ENCODE results near the gene TAS1R1.

Gene TAS1R1

DNA sequence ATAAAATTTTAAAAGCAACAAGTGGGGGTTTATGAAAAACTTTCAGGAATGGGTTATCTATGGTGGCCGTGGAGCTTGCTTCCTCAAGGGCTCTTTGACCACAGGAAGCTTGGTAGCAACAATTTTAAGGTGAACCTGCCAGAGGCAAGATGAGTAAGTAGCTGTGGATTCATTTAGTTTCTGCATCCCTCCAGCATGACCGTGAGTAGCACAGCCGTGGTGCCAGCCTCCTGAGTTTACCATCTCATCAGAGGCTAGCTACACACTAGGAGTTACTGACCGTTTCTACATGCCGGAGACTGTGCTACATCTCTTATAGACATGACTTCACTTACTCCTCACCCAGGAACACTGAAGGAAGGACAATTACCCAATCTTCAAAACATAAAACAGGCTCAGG, 33.6 kb upstream of the TAS1R1 start:
- Histone ChIP-seq H3K9ac (ENCODE audit: low read length in 2 of 2) (no peak overlapping the region), H3K27ac (ENCODE audit: low read length) (no peak overlapping the region), H3K27me3 (ENCODE audit: control insufficient read depth in 1 of 2, insufficient read depth in 2 of 2, low read length in 2 of 2) (no peaks in the 10 kb centered on the region), H3K36me3 (ENCODE audit: control insufficient read depth in 2 of 2, insufficient read depth in 2 of 2, low read length in 2 of 2) (peaks cover 12 to 20% of the 10 kb centered on the region in 2 donors), H3K4me3 (ENCODE audit: low read length in 2 of 2) (no peak overlapping the region), H3K4me1 (ENCODE audit: control insufficient read depth, insufficient read depth, low read length) (peaks cover 5% of the 10 kb centered on the region), H3K9me3 (ENCODE audit: control insufficient read depth in 2 of 2, low read length in 2 of 2) (no peaks in the 10 kb centered on the region)

DNA sequence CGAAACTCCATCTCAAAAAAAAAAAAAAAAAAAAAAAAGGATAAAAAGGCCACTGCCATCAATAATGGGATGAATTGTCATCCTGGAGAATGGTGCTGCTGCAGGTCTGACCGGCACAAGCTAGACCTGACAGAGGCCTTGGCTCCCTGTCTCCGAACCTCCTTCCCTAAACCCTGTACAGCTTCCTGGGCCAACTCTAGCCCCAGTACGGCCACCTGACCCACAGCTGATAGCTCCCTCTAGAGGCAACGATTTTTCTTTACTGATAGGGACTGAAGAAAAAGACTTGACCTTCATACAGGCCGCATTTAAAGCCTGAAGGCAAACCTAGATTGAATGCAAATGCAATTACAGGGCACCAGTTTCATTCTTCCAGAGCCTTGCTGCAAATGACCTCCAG, 31.5 kb upstream of the TAS1R1 start:
- no peak overlapping the region for H3K9ac ChIP-seq (ENCODE audit: low read length in 2 of 2)
- no peaks in the 10 kb centered on the region for H3K9me3 ChIP-seq (ENCODE audit: control insufficient read depth in 2 of 2, low read length in 2 of 2)
- no peak overlapping the region for H3K4me3 ChIP-seq (ENCODE audit: low read length in 2 of 2)
- peaks cover 5% of the 10 kb centered on the region for H3K4me1 ChIP-seq (ENCODE audit: control insufficient read depth, insufficient read depth, low read length)
- no peak overlapping the region for H3K27ac ChIP-seq (ENCODE audit: low read length)
- H3K27me3 ChIP-seq (ENCODE audit: control insufficient read depth in 1 of 2, insufficient read depth in 2 of 2, low read length in 2 of 2) = no peaks in the 10 kb centered on the region
- peaks cover 24 to 29% of the 10 kb centered on the region in 2 donors for H3K36me3 ChIP-seq (ENCODE audit: control insufficient read depth in 2 of 2, insufficient read depth in 2 of 2, low read length in 2 of 2)

DNA sequence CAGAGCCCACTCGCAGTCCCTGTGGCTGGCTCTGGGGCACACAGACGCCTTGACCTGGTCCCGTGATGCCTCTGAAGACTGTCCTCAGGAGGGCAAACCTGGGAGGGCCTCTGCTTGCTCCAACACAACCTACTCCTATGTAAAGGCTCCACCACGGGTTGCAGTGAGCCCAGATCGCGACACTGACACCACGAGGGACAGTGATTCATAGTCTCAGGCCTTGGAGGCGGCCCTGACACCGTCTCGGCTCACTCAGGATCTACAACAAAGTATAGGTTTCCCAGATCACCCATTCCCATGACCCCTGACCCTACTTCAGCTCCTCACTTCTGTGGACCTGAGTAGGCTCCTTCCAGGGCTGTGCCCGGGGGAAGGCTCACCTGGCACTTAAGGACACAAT, 28.8 kb upstream of the TAS1R1 start:
- no peaks in the 10 kb centered on the region for H3K27me3 ChIP-seq (ENCODE audit: control insufficient read depth in 1 of 2, insufficient read depth in 2 of 2, low read length in 2 of 2)
- H3K9ac ChIP-seq (ENCODE audit: low read length in 2 of 2) = no peak overlapping the region
- H3K9me3 ChIP-seq (ENCODE audit: control insufficient read depth in 2 of 2, low read length in 2 of 2) = no peaks in the 10 kb centered on the region
- no peak overlapping the region for H3K27ac ChIP-seq (ENCODE audit: low read length)
- H3K4me3 ChIP-seq (ENCODE audit: low read length in 2 of 2) = no peak overlapping the region
- peaks cover 35 to 41% of the 10 kb centered on the region in 2 donors for H3K36me3 ChIP-seq (ENCODE audit: control insufficient read depth in 2 of 2, insufficient read depth in 2 of 2, low read length in 2 of 2)
- no peaks in the 10 kb centered on the region for H3K4me1 ChIP-seq (ENCODE audit: control insufficient read depth, insufficient read depth, low read length)

DNA sequence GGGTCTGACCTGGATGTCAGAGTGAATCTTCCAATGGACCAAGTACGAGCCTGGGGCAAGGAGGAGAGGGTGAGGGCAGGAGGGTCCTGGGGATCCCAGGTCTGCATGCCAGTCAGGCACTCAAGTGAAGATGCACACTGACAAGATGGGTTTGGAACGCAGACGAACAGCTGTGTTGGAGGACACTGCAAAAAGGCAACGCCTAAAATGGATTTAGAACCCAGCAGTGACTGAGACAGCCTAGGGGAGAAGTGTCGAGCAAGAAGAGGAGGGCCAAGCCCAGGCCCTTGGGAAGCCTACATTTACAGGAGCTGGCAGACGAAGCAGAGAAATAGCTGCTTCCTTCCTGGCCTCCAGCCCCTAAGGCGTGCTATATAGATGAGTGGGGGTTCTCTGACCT, 26.6 kb upstream of the TAS1R1 start:
- no peak overlapping the region for H3K4me3 ChIP-seq (ENCODE audit: low read length in 2 of 2)
- H3K9ac ChIP-seq (ENCODE audit: low read length in 2 of 2) = no peak overlapping the region
- H3K36me3 ChIP-seq (ENCODE audit: control insufficient read depth in 2 of 2, insufficient read depth in 2 of 2, low read length in 2 of 2) = peaks cover 56 to 63% of the 10 kb centered on the region in 2 donors
- H3K9me3 ChIP-seq (ENCODE audit: control insufficient read depth in 2 of 2, low read length in 2 of 2) = no peaks in the 10 kb centered on the region
- no peaks in the 10 kb centered on the region for H3K27me3 ChIP-seq (ENCODE audit: control insufficient read depth in 1 of 2, insufficient read depth in 2 of 2, low read length in 2 of 2)
- H3K27ac ChIP-seq (ENCODE audit: low read length) = no peak overlapping the region
- no peaks in the 10 kb centered on the region for H3K4me1 ChIP-seq (ENCODE audit: control insufficient read depth, insufficient read depth, low read length)

DNA sequence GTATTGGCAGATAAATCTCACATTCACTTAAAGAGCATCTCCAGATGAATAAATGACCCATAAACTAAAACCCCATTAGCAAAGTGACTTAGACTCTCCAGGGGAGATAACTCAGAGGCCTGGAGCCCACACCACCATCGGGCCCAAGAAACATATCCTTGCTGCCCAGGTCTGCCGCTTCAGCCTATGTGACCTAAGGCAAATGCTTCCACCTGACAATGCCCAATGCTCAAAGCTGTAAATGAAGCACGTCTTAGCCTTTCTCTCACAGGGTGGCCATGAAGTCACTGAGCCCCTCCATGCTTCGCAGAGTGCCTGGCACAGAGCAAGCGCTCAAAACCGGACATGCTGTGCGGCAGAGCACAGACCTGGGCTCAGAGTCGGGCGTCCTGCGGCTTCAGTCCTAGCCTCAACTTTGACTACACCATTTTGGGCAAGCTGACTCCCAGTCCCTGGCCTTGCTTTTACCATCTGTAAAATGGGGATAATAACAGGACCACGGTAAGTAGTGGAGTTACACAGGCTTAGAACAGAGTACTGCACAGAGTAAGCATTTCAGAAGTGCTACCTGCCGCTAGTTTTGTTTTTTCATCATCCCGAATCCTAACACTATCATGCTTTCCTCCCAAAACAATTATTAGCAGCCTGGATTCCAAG, 24.5 kb upstream of the TAS1R1 start:
- no peak overlapping the region for H3K27ac ChIP-seq (ENCODE audit: low read length)
- H3K4me3 ChIP-seq (ENCODE audit: low read length in 2 of 2) = no peak overlapping the region
- no peaks in the 10 kb centered on the region for H3K9me3 ChIP-seq (ENCODE audit: control insufficient read depth in 2 of 2, low read length in 2 of 2)
- no peak overlapping the region for H3K9ac ChIP-seq (ENCODE audit: low read length in 2 of 2)
- no peaks in the 10 kb centered on the region for H3K27me3 ChIP-seq (ENCODE audit: control insufficient read depth in 1 of 2, insufficient read depth in 2 of 2, low read length in 2 of 2)
- H3K4me1 ChIP-seq (ENCODE audit: control insufficient read depth, insufficient read depth, low read length) = no peaks in the 10 kb centered on the region
- H3K36me3 ChIP-seq (ENCODE audit: control insufficient read depth in 2 of 2, insufficient read depth in 2 of 2, low read length in 2 of 2) = peaks cover 59 to 60% of the 10 kb centered on the region in 2 donors

DNA sequence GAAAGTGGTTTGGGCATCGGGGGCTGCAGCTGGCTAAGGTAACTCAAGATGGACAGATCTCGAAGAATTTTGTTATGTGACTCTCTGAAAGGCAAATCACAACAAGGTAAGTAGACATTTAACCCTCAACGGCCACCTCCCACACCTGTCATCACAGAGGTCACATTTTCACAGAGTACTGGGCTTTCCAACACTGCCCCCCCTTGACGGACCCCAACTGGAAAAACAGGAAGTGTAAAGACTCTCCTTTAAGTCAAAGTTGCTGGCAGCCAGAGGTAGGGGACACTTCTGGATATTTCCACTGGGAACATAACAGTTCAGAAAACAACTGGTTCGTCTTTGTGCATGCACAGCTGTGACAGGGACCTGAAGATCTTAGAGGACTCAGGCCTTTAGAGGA, 23.1 kb upstream of the TAS1R1 start:
- H3K27ac ChIP-seq (ENCODE audit: low read length) = no peak overlapping the region
- H3K4me1 ChIP-seq (ENCODE audit: control insufficient read depth, insufficient read depth, low read length) = no peaks in the 10 kb centered on the region
- no peaks in the 10 kb centered on the region for H3K27me3 ChIP-seq (ENCODE audit: control insufficient read depth in 1 of 2, insufficient read depth in 2 of 2, low read length in 2 of 2)
- no peak overlapping the region for H3K4me3 ChIP-seq (ENCODE audit: low read length in 2 of 2)
- H3K9me3 ChIP-seq (ENCODE audit: control insufficient read depth in 2 of 2, low read length in 2 of 2) = no peaks in the 10 kb centered on the region
- peaks cover 47 to 52% of the 10 kb centered on the region in 2 donors for H3K36me3 ChIP-seq (ENCODE audit: control insufficient read depth in 2 of 2, insufficient read depth in 2 of 2, low read length in 2 of 2)
- no peak overlapping the region for H3K9ac ChIP-seq (ENCODE audit: low read length in 2 of 2)

DNA sequence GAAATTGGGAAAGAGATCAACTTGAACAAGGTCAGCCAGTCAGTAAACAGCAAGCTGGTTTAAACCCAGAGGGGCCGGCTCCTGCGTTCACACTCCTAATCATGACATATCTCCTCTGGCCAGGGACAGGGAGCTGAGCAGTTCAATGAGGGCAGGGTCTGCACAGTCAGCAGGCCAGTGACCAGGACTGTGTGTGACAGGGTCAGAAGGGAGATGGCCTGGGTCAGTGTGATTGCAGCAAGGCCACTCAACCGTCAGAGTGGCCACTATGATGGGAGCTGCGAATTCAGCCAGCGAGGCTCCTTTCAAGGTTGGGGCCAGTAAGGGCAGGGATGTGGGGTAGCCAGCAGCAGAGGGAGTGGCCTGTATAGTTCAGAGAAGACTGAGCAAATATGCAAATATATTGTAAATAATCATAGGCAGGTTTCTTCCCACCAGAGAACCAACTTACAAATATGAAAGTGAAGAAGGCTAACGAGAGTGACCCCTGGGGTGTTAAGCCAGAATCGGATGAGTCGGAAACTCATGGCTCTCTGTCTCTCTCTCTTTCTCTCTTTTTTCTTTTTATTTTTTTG, 20.8 kb upstream of the TAS1R1 start:
- no peaks in the 10 kb centered on the region for H3K9me3 ChIP-seq (ENCODE audit: control insufficient read depth in 2 of 2, low read length in 2 of 2)
- H3K4me3 ChIP-seq (ENCODE audit: low read length in 2 of 2) = no peak overlapping the region
- H3K36me3 ChIP-seq (ENCODE audit: control insufficient read depth in 2 of 2, insufficient read depth in 2 of 2, low read length in 2 of 2) = peaks cover 33 to 39% of the 10 kb centered on the region in 2 donors
- no peaks in the 10 kb centered on the region for H3K4me1 ChIP-seq (ENCODE audit: control insufficient read depth, insufficient read depth, low read length)
- H3K9ac ChIP-seq (ENCODE audit: low read length in 2 of 2) = no peak overlapping the region
- H3K27ac ChIP-seq (ENCODE audit: low read length) = no peak overlapping the region
- no peaks in the 10 kb centered on the region for H3K27me3 ChIP-seq (ENCODE audit: control insufficient read depth in 1 of 2, insufficient read depth in 2 of 2, low read length in 2 of 2)

DNA sequence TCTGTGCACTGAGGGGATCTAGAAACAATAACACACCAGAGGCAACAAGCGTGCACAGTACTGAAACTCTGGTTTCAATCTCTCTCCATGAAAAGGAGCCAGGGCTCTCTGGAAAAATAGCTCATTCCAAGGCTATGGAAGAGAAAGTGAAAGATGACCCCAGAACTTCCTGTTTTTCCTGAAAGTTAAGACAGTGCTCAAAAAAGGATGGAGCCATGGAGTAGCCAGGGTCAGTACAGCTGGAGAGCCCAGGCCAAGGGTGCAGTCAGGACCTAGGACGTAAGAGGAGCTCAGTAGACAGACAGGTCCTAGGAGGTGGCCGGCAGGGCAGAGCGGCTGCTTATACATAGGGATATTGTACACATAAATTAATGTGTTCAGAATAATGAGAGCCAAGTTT, 19.9 kb upstream of the TAS1R1 start:
- peaks cover 33 to 39% of the 10 kb centered on the region in 2 donors for H3K36me3 ChIP-seq (ENCODE audit: control insufficient read depth in 2 of 2, insufficient read depth in 2 of 2, low read length in 2 of 2)
- no peaks in the 10 kb centered on the region for H3K9me3 ChIP-seq (ENCODE audit: control insufficient read depth in 2 of 2, low read length in 2 of 2)
- no peaks in the 10 kb centered on the region for H3K4me1 ChIP-seq (ENCODE audit: control insufficient read depth, insufficient read depth, low read length)
- no peak overlapping the region for H3K4me3 ChIP-seq (ENCODE audit: low read length in 2 of 2)
- no peak overlapping the region for H3K27ac ChIP-seq (ENCODE audit: low read length)
- no peak overlapping the region for H3K9ac ChIP-seq (ENCODE audit: low read length in 2 of 2)
- H3K27me3 ChIP-seq (ENCODE audit: control insufficient read depth in 1 of 2, insufficient read depth in 2 of 2, low read length in 2 of 2) = no peaks in the 10 kb centered on the region

DNA sequence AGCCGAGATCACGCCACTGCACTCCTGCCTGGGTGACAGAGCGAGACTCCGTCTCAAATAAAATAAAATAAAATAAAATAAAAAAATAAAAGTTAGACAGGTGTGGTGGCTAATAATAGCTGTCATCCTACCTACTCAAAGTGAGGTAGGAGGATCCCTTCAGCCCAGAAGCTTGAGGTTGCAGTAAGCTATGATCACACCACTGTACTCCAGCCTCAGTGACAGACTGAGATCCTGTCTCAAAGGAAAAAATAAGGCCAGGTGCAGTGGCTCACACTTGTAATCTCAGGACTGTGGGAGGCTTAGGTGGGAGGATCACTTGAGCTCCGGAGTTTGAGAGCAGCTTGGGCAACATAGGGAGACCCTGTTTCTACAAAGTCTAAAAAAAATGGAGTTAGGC, 18.8 kb upstream of the TAS1R1 start:
- H3K36me3 ChIP-seq (ENCODE audit: control insufficient read depth in 2 of 2, insufficient read depth in 2 of 2, low read length in 2 of 2) = peaks cover 28 to 33% of the 10 kb centered on the region in 2 donors
- no peaks in the 10 kb centered on the region for H3K27me3 ChIP-seq (ENCODE audit: control insufficient read depth in 1 of 2, insufficient read depth in 2 of 2, low read length in 2 of 2)
- no peak overlapping the region for H3K9ac ChIP-seq (ENCODE audit: low read length in 2 of 2)
- H3K9me3 ChIP-seq (ENCODE audit: control insufficient read depth in 2 of 2, low read length in 2 of 2) = no peaks in the 10 kb centered on the region
- H3K4me3 ChIP-seq (ENCODE audit: low read length in 2 of 2) = no peak overlapping the region
- no peaks in the 10 kb centered on the region for H3K4me1 ChIP-seq (ENCODE audit: control insufficient read depth, insufficient read depth, low read length)
- H3K27ac ChIP-seq (ENCODE audit: low read length) = no peak overlapping the region

DNA sequence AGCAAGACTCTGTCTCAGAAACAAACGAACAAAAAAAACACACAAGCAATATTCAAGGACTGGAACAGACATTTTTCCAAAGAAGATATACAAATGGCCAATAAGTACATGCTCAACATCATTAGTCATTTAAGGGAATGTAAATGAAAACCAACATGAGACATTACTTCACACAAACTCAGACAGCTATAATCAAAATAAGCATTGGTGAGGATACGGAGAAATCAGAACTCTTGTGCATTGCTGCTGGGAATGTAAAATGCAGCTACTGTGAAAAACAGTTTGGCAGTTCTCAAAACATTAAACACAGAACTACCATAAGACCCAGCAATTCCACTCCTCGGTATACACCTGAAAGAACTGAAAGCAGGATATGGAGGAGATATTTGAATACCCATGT, 16.2 kb upstream of the TAS1R1 start:
- Histone ChIP-seq H3K9me3 (ENCODE audit: control insufficient read depth in 2 of 2, low read length in 2 of 2) (no peaks in the 10 kb centered on the region), H3K36me3 (ENCODE audit: control insufficient read depth in 2 of 2, insufficient read depth in 2 of 2, low read length in 2 of 2) (peaks cover 10 to 11% of the 10 kb centered on the region in 2 donors), H3K4me3 (ENCODE audit: low read length in 2 of 2) (no peak overlapping the region), H3K27ac (ENCODE audit: low read length) (no peak overlapping the region), H3K9ac (ENCODE audit: low read length in 2 of 2) (no peak overlapping the region), H3K4me1 (ENCODE audit: control insufficient read depth, insufficient read depth, low read length) (no peaks in the 10 kb centered on the region), H3K27me3 (ENCODE audit: control insufficient read depth in 1 of 2, insufficient read depth in 2 of 2, low read length in 2 of 2) (no peaks in the 10 kb centered on the region)

DNA sequence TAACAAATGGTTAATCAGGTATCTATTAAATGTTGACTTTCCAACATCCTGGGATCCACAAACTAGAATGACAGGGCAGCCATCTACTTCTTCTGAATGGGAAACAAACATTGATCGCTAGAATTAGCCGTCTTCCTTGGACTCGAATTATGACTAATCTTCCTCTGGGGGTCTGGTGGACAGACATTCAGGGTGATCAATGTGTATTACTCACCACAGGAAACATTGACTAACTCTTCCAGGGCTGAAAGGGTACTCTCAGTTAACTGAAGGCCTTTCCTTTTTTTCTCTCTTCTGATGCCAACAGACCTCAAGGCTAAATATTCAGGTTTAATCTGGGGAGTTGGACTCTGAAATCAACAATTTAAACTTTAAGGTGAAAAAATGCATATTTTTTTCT, 10.3 kb upstream of the TAS1R1 start:
- Histone ChIP-seq H3K9me3 (ENCODE audit: control insufficient read depth in 2 of 2, low read length in 2 of 2) (no peaks in the 10 kb centered on the region), H3K27ac (ENCODE audit: low read length) (no peak overlapping the region), H3K4me3 (ENCODE audit: low read length in 2 of 2) (no peak overlapping the region), H3K36me3 (ENCODE audit: control insufficient read depth in 2 of 2, insufficient read depth in 2 of 2, low read length in 2 of 2) (peaks cover 35 to 49% of the 10 kb centered on the region in 2 donors), H3K4me1 (ENCODE audit: control insufficient read depth, insufficient read depth, low read length) (no peaks in the 10 kb centered on the region), H3K27me3 (ENCODE audit: control insufficient read depth in 1 of 2, insufficient read depth in 2 of 2, low read length in 2 of 2) (no peaks in the 10 kb centered on the region), H3K9ac (ENCODE audit: low read length in 2 of 2) (no peak overlapping the region)

Data from stomach smooth muscle (tissue), 2 donors.